K562 (cell line): ENCODE data around the gene GRIK1. TPM values are rescaled to one million over a fixed set of nuclear protein-coding genes. Genes with fewer than 3 reads are reported as not detected.

Experiments used
- ATF6 ChIP-seq: sonication (generic); formaldehyde crosslinking; IDR thresholded peaks from 2 replicates; pipeline ENCODE4 v1.4.0; 2020; ENCODE audit warnings: mild to moderate bottlenecking, missing genetic modification reagents
- FOXP4 ChIP-seq: sonication (generic); formaldehyde crosslinking; IDR thresholded peaks from 2 replicates; pipeline ENCODE4 v1.8.0; 2022; ENCODE audit warnings: mild to moderate bottlenecking, missing genetic modification reagents, borderline replicate concordance
- NFXL1 ChIP-seq: fragments of 450-650 bp; formaldehyde crosslinking; IDR thresholded peaks from 2 replicates; pipeline ENCODE4 v1.4.0; 2021; ENCODE audit warnings: mild to moderate bottlenecking
- SREBF1 ChIP-seq: fragments of 150-350 bp; IDR thresholded peaks from 2 replicates; pipeline ENCODE4 v1.6.1; 2014; ENCODE audit warnings: antibody characterized with exemption, low read depth, low read length, borderline replicate concordance
- TRIM24 ChIP-seq, 2 experiments: fragments of 450-650 bp; IDR thresholded peaks; 2 replicates each; pipeline ENCODE4 v1.6.1; 2016
- ZC3H4 ChIP-seq: sonication (generic); formaldehyde crosslinking; IDR thresholded peaks from 2 replicates; pipeline ENCODE4 v1.9.0; 2021; ENCODE audit warnings: missing genetic modification reagents, borderline replicate concordance
- ZFP91 ChIP-seq: sonication (generic); formaldehyde crosslinking; IDR thresholded peaks from 2 replicates; pipeline ENCODE4 v1.8.0; 2022; ENCODE audit warnings: mild to moderate bottlenecking, missing genetic modification reagents
- ZNF12 ChIP-seq: sonication (generic); formaldehyde crosslinking; IDR thresholded peaks from 2 replicates; pipeline ENCODE4 v1.4.0; 2020; ENCODE audit warnings: mild to moderate bottlenecking, missing genetic modification reagents
- polyA plus RNA-seq, 8 experiments: library from polyadenylated mRNA; depleted of rRNA in 4 of 8; stranded (reverse) in 5 of 8; unstranded in 3 of 8; fragments of >200 nt; fragmentation: Nextera tagmentation in 2 of 8; fragmentation: Illumina TruSeq in 1 of 8; extraction: Ambion mirVana in 2 of 8; extraction: Trizol in 1 of 8; gene quantifications; 2 replicates each; pipeline versions ENCODE4 v1.2.1 to v1.2.3, GENCODE V29; 2011 to 2014; ENCODE audit warnings: inconsistent platforms in 1 of 8, missing spikeins in 1 of 8
- total RNA-seq, 7 experiments: library from RNA; depleted of rRNA in 6 of 7; stranded (reverse); fragments of >200 nt in 6 of 7; fragmentation: Illumina TruSeq in 2 of 7; extraction: Trizol in 2 of 7; gene quantifications; 2 replicates each; pipeline versions ENCODE4 v1.2.1 to v1.2.3, GENCODE V29; 2011 to 2021; ENCODE audit warnings: low replicate concordance in 1 of 7
- TF ChIP-seq, protein P1 (sequence below): sonication (generic); formaldehyde crosslinking; IDR thresholded peaks from 2 replicates; pipeline ENCODE4 v1.8.1; 2023; ENCODE audit warnings: mild to moderate bottlenecking, missing genetic modification reagents

Gene GRIK1
- total and polyA plus RNA-seq, 9 of the 15 experiments (the other 6 are each of a cell fraction or from before 2014, with no cell fraction given): 0.17 to 2.8 (median 0.53) TPM

- TF ChIP-seq SREBF1 (no peak), TRIM24 (IDR thresholded peaks at IDR 0.05) (no peak), ZC3H4 (CRISPR knock-in tag) (no peak), FOXP4 (CRISPR knock-in tag) (no peak), ATF6 (CRISPR knock-in tag) (no peak), ZFP91 (CRISPR knock-in tag) (no peak), ZNF12 (CRISPR knock-in tag) (no peak), NFXL1 (CRISPR knock-in tag) (no peak)
- TF ChIP-seq, protein P1, sequence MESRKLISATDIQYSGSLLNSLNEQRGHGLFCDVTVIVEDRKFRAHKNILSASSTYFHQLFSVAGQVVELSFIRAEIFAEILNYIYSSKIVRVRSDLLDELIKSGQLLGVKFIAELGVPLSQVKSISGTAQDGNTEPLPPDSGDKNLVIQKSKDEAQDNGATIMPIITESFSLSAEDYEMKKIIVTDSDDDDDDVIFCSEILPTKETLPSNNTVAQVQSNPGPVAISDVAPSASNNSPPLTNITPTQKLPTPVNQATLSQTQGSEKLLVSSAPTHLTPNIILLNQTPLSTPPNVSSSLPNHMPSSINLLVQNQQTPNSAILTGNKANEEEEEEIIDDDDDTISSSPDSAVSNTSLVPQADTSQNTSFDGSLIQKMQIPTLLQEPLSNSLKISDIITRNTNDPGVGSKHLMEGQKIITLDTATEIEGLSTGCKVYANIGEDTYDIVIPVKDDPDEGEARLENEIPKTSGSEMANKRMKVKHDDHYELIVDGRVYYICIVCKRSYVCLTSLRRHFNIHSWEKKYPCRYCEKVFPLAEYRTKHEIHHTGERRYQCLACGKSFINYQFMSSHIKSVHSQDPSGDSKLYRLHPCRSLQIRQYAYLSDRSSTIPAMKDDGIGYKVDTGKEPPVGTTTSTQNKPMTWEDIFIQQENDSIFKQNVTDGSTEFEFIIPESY (CRISPR knock-in tag): no peak
- TF ChIP-seq, all 486 proteins: peak for 12
Measured at GRCh38 chr21:29805105-29805504, 134.7 kb downstream of the GRIK1 start (continued).
